NCI-H1092 (cell line): ENCODE data around the gene EIF4G3.
"Not testable (repeated sequence)": the region's sequence is repeated elsewhere in the genome, so short reads cannot be mapped to it uniquely, and the experiment has no call there.

Source experiments
- DNase-seq: peaks from one replicate; lab custom pipeline; 2025; lab: John Stamatoyannopoulos, UW

Gene EIF4G3

GRCh38 chr1:20823845-20824244, 352.9 kb downstream of the EIF4G3 start:
- no peak for DNase-seq

GRCh38 chr1:20821466-20821865, 355.2 kb downstream of the EIF4G3 start:
- DNase-seq, result no peak

- no peak for DNase-seq
Observed at GRCh38 chr1:20819818-20820217, 356.9 kb downstream of the EIF4G3 start.

GRCh38 chr1:20814534-20814871, 362.2 kb downstream of the EIF4G3 start:
- no peak for DNase-seq

GRCh38 chr1:20811916-20812315, 364.8 kb downstream of the EIF4G3 start:
- DNase-seq, result no peak

- DNase-seq, result no peak
Observed at GRCh38 chr1:20793236-20793635, 383.5 kb downstream of the EIF4G3 start.

- no peak for DNase-seq
Observed at GRCh38 chr1:20792196-20792595, 384.5 kb downstream of the EIF4G3 start.

- DNase-seq, result no peak
Observed at GRCh38 chr1:20790785-20791184, 385.9 kb downstream of the EIF4G3 start.

GRCh38 chr1:20789598-20789997, 387.1 kb downstream of the EIF4G3 start:
- not testable (repeated sequence) for DNase-seq

GRCh38 chr1:20787840-20788795, 388.6 kb downstream of the EIF4G3 start:
- peak; percentile 38 for DNase-seq

- DNase-seq, result peak; percentile 73
Observed at GRCh38 chr1:20787029-20787839, 389.5 kb downstream of the EIF4G3 start, which contains the start of gene HP1BP3. Gene HP1BP3, minus strand, starts transcription at chr1:20787307. Its CDS starts 6,867 bp downstream, at chr1:20780440.

GRCh38 chr1:20786253-20787028, 390.3 kb downstream of the EIF4G3 start:
- peak; percentile 97 for DNase-seq

- no peak for DNase-seq
Observed at GRCh38 chr1:20785907-20786252, 390.8 kb downstream of the EIF4G3 start.

GRCh38 chr1:20775700-20776099, 401.0 kb downstream of the EIF4G3 start:
- DNase-seq, result no peak

- DNase-seq, result no peak
Observed at GRCh38 chr1:20771780-20772179, 404.9 kb downstream of the EIF4G3 start.

GRCh38 chr1:20770314-20771087, 406.2 kb downstream of the EIF4G3 start:
- DNase-seq, result no peak

GRCh38 chr1:20767271-20767670, 409.4 kb downstream of the EIF4G3 start:
- DNase-seq, result no peak

- no peak for DNase-seq
Observed at GRCh38 chr1:20763417-20763816, 413.3 kb downstream of the EIF4G3 start.

GRCh38 chr1:20760322-20760721, 416.4 kb downstream of the EIF4G3 start:
- no peak for DNase-seq
